ENCODE measurements around the gene PRPF6.

Gene PRPF6

DNA sequence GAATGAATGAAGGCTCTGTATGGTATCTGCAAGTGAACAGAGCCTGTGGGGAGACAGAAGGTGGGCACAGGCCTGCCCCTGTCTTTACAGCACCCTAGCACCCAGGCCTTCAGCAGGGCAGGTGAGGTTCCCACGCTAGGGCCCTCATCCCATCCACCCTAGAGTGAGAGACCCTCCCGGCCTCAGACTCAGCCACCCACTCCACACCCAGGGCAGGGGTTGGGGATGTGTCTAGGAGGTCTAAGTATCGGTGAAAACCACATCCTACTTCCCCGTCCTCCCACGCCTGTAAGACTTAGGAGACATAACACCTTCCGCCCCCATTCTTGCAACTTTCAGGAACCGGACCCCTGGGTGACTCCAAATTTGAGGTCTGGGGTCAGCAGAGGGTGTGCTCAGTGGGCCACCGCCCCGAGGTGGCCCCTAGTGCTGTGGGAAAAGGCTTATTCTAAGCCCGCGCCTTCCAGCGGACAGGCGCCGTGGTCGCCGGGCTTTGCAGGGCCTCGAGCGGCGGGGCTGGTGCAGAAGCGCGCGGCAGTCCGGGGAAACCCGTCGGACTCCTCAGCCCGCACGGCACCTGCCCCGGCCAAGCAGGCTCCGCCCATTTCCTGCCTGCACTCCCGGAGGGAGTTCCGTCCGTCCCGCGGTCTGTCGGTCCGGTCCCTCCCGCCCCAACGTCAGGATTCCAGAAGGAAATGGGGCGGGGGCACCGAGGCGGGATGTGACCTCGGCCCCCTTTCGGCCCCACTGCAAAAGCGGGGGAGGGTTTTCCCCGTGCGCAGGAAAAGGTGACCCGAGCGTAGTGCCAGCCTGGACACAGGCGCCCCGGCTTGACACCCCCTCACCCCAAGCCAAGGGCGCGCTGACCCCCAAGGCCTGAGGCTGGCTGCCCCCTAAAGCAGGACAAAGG, 2.4 kb upstream of the PRPF6 start:
- peak; percentile 32 to 44 for DNase-seq (ENCODE audit: low read depth in 2 of 2)
- peak overlapping the region; percentile 42 to 51 for H3K4me3 ChIP-seq (replicated peaks in 1 of 2; ENCODE audit: low read depth in 2 of 2, low read length in 2 of 2)
- TF ChIP-seq, protein P1, sequence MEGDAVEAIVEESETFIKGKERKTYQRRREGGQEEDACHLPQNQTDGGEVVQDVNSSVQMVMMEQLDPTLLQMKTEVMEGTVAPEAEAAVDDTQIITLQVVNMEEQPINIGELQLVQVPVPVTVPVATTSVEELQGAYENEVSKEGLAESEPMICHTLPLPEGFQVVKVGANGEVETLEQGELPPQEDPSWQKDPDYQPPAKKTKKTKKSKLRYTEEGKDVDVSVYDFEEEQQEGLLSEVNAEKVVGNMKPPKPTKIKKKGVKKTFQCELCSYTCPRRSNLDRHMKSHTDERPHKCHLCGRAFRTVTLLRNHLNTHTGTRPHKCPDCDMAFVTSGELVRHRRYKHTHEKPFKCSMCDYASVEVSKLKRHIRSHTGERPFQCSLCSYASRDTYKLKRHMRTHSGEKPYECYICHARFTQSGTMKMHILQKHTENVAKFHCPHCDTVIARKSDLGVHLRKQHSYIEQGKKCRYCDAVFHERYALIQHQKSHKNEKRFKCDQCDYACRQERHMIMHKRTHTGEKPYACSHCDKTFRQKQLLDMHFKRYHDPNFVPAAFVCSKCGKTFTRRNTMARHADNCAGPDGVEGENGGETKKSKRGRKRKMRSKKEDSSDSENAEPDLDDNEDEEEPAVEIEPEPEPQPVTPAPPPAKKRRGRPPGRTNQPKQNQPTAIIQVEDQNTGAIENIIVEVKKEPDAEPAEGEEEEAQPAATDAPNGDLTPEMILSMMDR (IDR thresholded peaks at IDR 0.05; ENCODE audit: low read depth, low read length) = no peak

DNA sequence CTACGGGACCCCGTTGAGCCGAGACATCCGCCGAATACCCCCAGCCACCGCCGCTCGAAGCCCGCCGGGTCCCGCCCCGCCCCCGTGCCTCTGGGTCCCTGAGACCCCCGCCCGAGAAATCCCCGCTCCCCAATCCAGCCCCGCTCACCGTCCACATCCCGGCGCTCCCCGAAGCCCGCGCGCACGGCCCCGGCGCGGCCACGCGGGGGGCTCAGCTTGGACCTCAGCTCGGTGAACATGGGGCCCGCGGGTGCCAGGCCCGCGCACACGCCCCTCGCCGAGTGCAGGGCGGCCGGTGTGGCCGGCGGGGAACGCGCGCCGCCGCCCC, 1.7 kb upstream of the PRPF6 start:
- peak overlapping the region; percentile 42 to 51 for H3K4me3 ChIP-seq (replicated peaks in 1 of 2; ENCODE audit: low read depth in 2 of 2, low read length in 2 of 2)
- TF ChIP-seq, protein P1 (IDR thresholded peaks at IDR 0.05; ENCODE audit: low read depth, low read length) = no peak

DNA sequence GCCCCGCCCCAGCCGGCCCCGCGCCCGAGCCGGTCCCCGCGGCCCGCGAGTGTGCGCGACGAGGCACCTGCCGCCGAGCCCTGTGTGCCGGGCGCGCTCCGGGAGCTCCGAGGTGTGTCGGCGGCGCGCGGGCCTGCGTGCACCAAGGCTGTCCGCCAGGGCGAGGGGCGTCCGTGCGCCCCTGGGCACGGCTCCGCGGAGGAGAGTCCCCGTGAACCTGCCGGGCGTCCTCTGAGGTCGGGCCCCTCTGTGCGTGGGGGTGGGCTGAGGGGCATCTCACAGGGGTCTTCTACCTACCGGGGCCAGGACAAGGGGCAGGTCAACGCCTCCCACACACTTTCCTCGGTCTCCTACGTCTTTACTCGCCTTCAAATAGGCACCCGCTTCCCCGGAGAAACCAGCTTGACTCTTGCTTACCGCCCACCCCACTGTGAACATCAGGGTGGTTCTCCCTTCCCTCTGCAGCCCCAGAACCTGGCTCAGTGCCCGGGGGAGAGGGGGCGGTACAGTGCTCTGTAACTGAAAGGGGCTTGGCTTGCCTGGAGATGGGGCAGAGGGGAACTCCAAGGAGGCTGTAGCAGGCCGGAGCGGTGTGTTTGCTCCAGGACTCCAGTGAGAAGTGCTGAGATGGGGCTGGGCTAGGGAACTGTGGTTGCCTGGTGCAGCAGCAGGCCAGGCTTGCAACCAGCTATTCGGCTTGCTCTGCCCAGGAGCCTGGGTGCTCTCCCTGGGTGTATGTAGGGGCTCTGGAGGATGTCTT, 1.2 kb upstream of the PRPF6 start, which contains the start of gene SAMD10:
TSS of gene SAMD10 (minus strand) at position 86 of the 760 bp plus-strand sequence. CDS start 175 bp downstream, outside the sequence.
- TF ChIP-seq, protein P1 (IDR thresholded peaks at IDR 0.05; ENCODE audit: low read depth, low read length) = no peak
- peak within 1 kb of the TSS; percentile 42 to 51 for H3K4me3 ChIP-seq (replicated peaks in 1 of 2; ENCODE audit: low read depth in 2 of 2, low read length in 2 of 2)
- DNase-seq (ENCODE audit: low read depth in 2 of 2) = peak; percentile 15 to 40

More for the DNA sequence above, 1.7 kb upstream of the PRPF6 start:
- no peak for DNase-seq (ENCODE audit: low read depth in 2 of 2)

DNA sequence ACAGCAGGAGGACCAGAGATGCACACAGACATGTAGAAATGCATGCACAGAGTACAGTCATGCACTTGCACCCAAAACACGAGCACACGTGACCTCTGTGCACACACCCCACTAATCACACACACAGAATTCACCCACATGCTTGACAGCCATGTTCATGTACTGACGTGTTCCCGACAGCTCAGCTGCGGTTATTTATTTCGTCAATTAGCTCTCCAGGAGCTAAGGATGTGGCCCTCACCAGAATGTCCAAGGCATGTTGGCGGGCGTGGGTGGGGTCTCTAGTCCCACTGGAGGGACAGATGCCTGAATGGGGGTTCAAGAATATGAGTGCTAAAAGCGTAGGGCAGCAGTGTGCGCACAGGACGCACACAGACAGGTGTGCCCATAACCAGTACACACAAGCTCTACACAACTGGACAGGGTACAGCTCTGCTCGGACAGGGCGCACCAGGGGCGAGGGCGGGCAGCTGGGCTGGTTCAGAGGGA, 571 bp upstream of the PRPF6 start:
- H3K4me3 ChIP-seq (replicated peaks in 1 of 2; ENCODE audit: low read depth in 2 of 2, low read length in 2 of 2) = peak overlapping the region; percentile 66 to 83
- DNase-seq (ENCODE audit: low read depth in 2 of 2) = no peak
- TF ChIP-seq, protein P1 (IDR thresholded peaks at IDR 0.05; ENCODE audit: low read depth, low read length) = no peak

DNA sequence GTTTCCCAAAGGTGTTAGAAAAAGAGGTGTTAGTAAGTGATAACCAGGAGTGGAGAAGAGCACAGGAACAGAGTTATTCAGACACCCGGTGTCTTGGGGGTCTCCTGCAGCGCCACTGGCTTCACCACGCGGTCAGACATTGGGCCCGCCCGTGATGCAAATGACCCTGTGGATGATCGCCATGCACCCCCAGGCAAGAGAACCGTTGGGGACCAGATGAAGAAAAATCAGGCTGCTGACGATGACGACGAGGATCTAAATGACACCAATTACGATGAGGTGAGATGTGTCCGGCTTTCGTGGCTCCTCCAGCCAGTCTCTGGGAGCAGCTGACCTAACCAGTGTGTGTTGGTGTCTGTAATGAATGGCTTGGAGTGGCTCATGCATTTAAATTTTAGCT, 2.0 kb downstream of the PRPF6 start:
- TF ChIP-seq, protein P1 (IDR thresholded peaks at IDR 0.05; ENCODE audit: low read depth, low read length) = no peak
- no peak for DNase-seq (ENCODE audit: low read depth in 2 of 2)
- no peak overlapping the region for H3K4me3 ChIP-seq (replicated peaks in 1 of 2; ENCODE audit: low read depth in 2 of 2, low read length in 2 of 2)

DNA sequence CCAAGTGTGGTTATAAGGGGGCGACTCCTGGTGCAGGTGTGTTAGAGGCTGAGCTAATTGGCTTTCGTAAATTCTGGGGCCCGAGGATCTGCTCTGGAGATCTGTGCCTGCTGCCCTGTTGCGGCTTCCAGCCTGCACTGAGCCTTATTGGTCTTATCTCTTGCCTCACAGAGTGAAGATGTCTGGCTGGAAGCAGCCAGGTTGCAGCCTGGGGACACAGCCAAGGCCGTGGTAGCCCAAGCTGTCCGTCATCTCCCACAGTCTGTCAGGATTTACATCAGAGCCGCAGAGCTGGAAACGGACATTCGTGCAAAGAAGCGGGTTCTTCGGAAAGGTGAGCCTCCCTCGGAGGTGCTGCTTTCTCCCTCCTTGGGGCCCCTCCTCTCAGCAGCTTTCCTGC, 20.0 kb downstream of the PRPF6 start:
- no peak for DNase-seq (ENCODE audit: low read depth in 2 of 2)
- TF ChIP-seq, protein P1 (IDR thresholded peaks at IDR 0.05; ENCODE audit: low read depth, low read length) = no peak

More for the DNA sequence above, 20.0 kb downstream of the PRPF6 start:
- no peak overlapping the region for H3K4me3 ChIP-seq (replicated peaks in 1 of 2; ENCODE audit: low read depth in 2 of 2, low read length in 2 of 2)

Measured in cardiac fibroblast (primary cell).